K562 (cell line): ENCODE measurements around the gene OSBPL7. TPM values are rescaled to one million over a fixed set of nuclear protein-coding genes. Genes with fewer than 3 reads are reported as not detected.
A peak's percentile ranks its signal among the peaks of the same experiment; 100 is the strongest.

Experiments used
- BRD9 ChIP-seq: fragments of 450-650 bp; IDR thresholded peaks from 2 replicates; pipeline ENCODE4 v1.6.1; 2018; ENCODE audit warnings: low read depth; ENCODE audit not compliant: partially characterized antibody
- CC2D1A ChIP-seq: fragments of 450-650 bp; IDR thresholded peaks from 2 replicates; pipeline ENCODE4 v1.6.1; 2017; ENCODE audit warnings: mild to moderate bottlenecking
- CREM ChIP-seq: IDR thresholded peaks from 2 replicates; pipeline ENCODE4 v1.6.1; 2014; ENCODE audit warnings: antibody characterized with exemption, low read depth
- CSDE1 ChIP-seq, 2 experiments: fragments of 450-650 bp; IDR thresholded peaks; 2 replicates each; pipeline ENCODE4 v1.6.1; 2016; ENCODE audit warnings: mild to moderate bottlenecking in 1 of 2
- EGR1 ChIP-seq: fragments of 450-650 bp; conservative IDR thresholded peaks from 2 replicates; pipeline ENCODE4 v1.6.1; 2017; ENCODE audit warnings: mild to moderate bottlenecking
- ETS2 ChIP-seq: IDR thresholded peaks from 2 replicates; pipeline ENCODE4 v1.6.1; 2016; ENCODE audit warnings: borderline replicate concordance, missing genetic modification characterization, mild to moderate bottlenecking, moderate library complexity, missing compliant biosample characterization; ENCODE audit not compliant: poor library complexity, severe bottlenecking
- FOXJ2 ChIP-seq: fragments of 200-800 bp; sonication (Bioruptor generic); IDR thresholded peaks from 2 replicates; pipeline ENCODE4 v1.6.1; 2016; ENCODE audit warnings: missing genetic modification characterization, missing compliant biosample characterization
- HDAC3 ChIP-seq: fragments of 450-650 bp; IDR thresholded peaks from 2 replicates; pipeline ENCODE4 v1.6.1; 2018; ENCODE audit warnings: borderline replicate concordance, mild to moderate bottlenecking, moderate library complexity; ENCODE audit not compliant: partially characterized antibody
- KDM5B ChIP-seq: fragments of 200-600 bp; sonication (generic); IDR thresholded peaks from 2 replicates; pipeline ENCODE4 v1.6.1; 2012; ENCODE audit warnings: low read depth, mild to moderate bottlenecking, moderate library complexity, low read length, control low read depth, inconsistent platforms; ENCODE audit not compliant: insufficient replicate concordance
- LARP7 ChIP-seq: fragments of 450-650 bp; IDR thresholded peaks from 2 replicates; pipeline ENCODE4 v1.6.1; 2016
- PHF21A ChIP-seq: fragments of 450-650 bp; IDR thresholded peaks from 2 replicates; pipeline ENCODE4 v1.6.1; 2017; ENCODE audit warnings: low read depth, borderline replicate concordance
- RAD51 ChIP-seq: fragments of 450-650 bp; IDR thresholded peaks from 2 replicates; pipeline ENCODE4 v1.7.1; 2016; ENCODE audit warnings: low read depth, mild to moderate bottlenecking, borderline replicate concordance
- RBM14 ChIP-seq: fragments of 200-400 bp; formaldehyde crosslinking; IDR thresholded peaks from 2 replicates; pipeline ENCODE4 v1.6.1; 2018; ENCODE audit warnings: low read depth, mild to moderate bottlenecking, low read length, moderate library complexity, borderline replicate concordance; ENCODE audit not compliant: insufficient read depth
- TRIM28 ChIP-seq: fragments of 450-650 bp; IDR thresholded peaks from 2 replicates; pipeline ENCODE4 v1.6.1; 2017
- TSC22D4 ChIP-seq: fragments of 450-650 bp; IDR thresholded peaks from 2 replicates; pipeline ENCODE4 v1.6.1; 2016; ENCODE audit warnings: missing genetic modification characterization, missing biosample characterization, control low read depth
- U2AF2 ChIP-seq: fragments of 200-400 bp; formaldehyde crosslinking; optimal IDR thresholded peaks from 2 replicates; pipeline ENCODE3; 2017; ENCODE audit warnings: low read depth, mild to moderate bottlenecking, low read length
- ZBTB17 ChIP-seq: fragments of 450-650 bp; formaldehyde crosslinking; IDR thresholded peaks from 2 replicates; pipeline ENCODE4 v1.4.0; 2020; ENCODE audit warnings: mild to moderate bottlenecking
- ZNF232 ChIP-seq: sonication (generic); formaldehyde crosslinking; IDR thresholded peaks from 2 replicates; pipeline ENCODE4 v1.8.0; 2022; ENCODE audit warnings: mild to moderate bottlenecking, missing genetic modification reagents
- ZNF324 ChIP-seq: fragments of 250-450 bp; sonication (Bioruptor Pico); IDR thresholded peaks from 2 replicates; pipeline ENCODE4 v1.4.0; 2020; ENCODE audit warnings: mild to moderate bottlenecking
- ZNF436 ChIP-seq: fragments of 250-450, 450-650 bp; sonication (Bioruptor Pico); formaldehyde crosslinking; IDR thresholded peaks from 2 replicates; pipeline ENCODE4 v1.7.0; 2020; ENCODE audit warnings: mild to moderate bottlenecking
- ZNF717 ChIP-seq: fragments of 250-450 bp; sonication (Bioruptor Pico); IDR thresholded peaks from 2 replicates; pipeline ENCODE4 v1.5.0; 2021
- polyA plus RNA-seq, 8 experiments: library from polyadenylated mRNA; depleted of rRNA in 4 of 8; stranded (reverse) in 5 of 8; unstranded in 3 of 8; fragments of >200 nt; fragmentation: Nextera tagmentation in 2 of 8; fragmentation: Illumina TruSeq in 1 of 8; extraction: Ambion mirVana in 2 of 8; extraction: Trizol in 1 of 8; gene quantifications; 2 replicates each; pipeline versions ENCODE4 v1.2.1 to v1.2.3, GENCODE V29; 2011 to 2014; ENCODE audit warnings: inconsistent platforms in 1 of 8, missing spikeins in 1 of 8
- total RNA-seq, 7 experiments: library from RNA; depleted of rRNA in 6 of 7; stranded (reverse); fragments of >200 nt in 6 of 7; fragmentation: Illumina TruSeq in 2 of 7; extraction: Trizol in 2 of 7; gene quantifications; 2 replicates each; pipeline versions ENCODE4 v1.2.1 to v1.2.3, GENCODE V29; 2011 to 2021; ENCODE audit warnings: low replicate concordance in 1 of 7
- TF ChIP-seq, protein P1 (sequence below): fragments of 150-350 bp; IDR thresholded peaks from 2 replicates; pipeline ENCODE4 v1.6.1; 2014; ENCODE audit warnings: low read depth, mild to moderate bottlenecking, low read length, borderline replicate concordance
- TF ChIP-seq, protein P2 (sequence below), 2 experiments: fragments of 450-650 bp in 1 of 2; sonication (generic) in 1 of 2; formaldehyde crosslinking; conservative IDR thresholded peaks; 2 replicates each; pipeline versions ENCODE4 v1.4.0 to v1.8.1; 2020 to 2022; ENCODE audit warnings: mild to moderate bottlenecking in 1 of 2, missing genetic modification reagents in 1 of 2
- TF ChIP-seq, protein P3 (sequence below), 2 experiments: fragments of 450-650 bp; conservative IDR thresholded peaks; 2 replicates each; pipeline ENCODE4 v1.6.1; 2017; ENCODE audit warnings: mild to moderate bottlenecking in 2 of 2, moderate library complexity in 2 of 2

Gene OSBPL7
- total and polyA plus RNA-seq, 9 of the 15 experiments (the other 6 are each of a cell fraction or from before 2014, with no cell fraction given): 0.32 to 11.9 (median 5.8) TPM

DNA sequence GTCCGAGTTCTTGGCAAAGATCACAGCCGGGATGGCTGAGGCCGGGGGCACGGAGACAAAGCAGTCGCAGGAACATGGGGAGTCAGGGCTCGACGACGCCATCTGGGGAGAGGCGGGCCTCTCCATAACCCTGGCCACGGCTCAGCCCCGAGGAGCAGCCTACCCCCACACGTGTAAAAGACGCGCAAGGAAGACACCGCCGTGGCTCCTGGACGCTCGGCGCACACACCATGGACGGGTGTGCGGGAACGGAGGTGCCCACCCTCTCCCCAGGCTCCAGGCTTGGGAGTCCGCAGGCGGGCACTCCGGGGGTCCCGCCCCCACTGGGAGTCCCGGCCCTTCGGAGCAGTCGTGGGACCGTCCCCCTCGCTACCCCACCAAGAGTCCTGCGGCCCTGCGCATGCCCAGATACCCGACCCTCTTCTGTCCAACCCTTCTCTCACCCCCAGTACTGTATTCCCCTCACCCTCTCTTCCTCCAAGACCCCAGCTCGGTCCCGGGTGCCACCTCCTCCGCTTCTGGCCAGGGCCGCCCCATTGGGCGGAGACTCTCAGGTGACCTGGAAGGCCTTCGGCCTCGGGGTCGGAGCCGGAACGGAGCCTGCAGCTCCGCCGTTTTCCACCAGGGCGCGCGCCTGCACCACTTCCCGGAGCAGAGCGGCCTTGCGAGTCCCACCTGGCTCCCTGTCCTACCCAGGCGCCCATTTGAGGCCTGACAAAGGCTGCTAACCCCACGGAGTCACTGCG is 19.3 kb upstream of the OSBPL7 start, which contains the start of gene SCRN2 (continued):
- no peak for TF ChIP-seq ZNF232
- TF ChIP-seq, protein P1, sequence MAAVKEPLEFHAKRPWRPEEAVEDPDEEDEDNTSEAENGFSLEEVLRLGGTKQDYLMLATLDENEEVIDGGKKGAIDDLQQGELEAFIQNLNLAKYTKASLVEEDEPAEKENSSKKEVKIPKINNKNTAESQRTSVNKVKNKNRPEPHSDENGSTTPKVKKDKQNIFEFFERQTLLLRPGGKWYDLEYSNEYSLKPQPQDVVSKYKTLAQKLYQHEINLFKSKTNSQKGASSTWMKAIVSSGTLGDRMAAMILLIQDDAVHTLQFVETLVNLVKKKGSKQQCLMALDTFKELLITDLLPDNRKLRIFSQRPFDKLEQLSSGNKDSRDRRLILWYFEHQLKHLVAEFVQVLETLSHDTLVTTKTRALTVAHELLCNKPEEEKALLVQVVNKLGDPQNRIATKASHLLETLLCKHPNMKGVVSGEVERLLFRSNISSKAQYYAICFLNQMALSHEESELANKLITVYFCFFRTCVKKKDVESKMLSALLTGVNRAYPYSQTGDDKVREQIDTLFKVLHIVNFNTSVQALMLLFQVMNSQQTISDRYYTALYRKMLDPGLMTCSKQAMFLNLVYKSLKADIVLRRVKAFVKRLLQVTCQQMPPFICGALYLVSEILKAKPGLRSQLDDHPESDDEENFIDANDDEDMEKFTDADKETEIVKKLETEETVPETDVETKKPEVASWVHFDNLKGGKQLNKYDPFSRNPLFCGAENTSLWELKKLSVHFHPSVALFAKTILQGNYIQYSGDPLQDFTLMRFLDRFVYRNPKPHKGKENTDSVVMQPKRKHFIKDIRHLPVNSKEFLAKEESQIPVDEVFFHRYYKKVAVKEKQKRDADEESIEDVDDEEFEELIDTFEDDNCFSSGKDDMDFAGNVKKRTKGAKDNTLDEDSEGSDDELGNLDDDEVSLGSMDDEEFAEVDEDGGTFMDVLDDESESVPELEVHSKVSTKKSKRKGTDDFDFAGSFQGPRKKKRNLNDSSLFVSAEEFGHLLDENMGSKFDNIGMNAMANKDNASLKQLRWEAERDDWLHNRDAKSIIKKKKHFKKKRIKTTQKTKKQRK: no peak
- TF ChIP-seq TRIM28: no peak
- TF ChIP-seq ZNF436 (CRISPR knock-in tag): no peak
- TF ChIP-seq ZNF324: no peak
- no peak for TF ChIP-seq ZNF717 (CRISPR knock-in tag)
- TF ChIP-seq CREM: peak; percentile 54
- no peak for TF ChIP-seq RBM14
- peak; percentile 59 for TF ChIP-seq BRD9
- TF ChIP-seq U2AF2: no peak
- TF ChIP-seq RAD51: peak; percentile 51; the same call in 1 of the 2 replicates
- no peak for TF ChIP-seq HDAC3
- peak; percentile 83 for TF ChIP-seq CC2D1A
- TF ChIP-seq, protein P2, sequence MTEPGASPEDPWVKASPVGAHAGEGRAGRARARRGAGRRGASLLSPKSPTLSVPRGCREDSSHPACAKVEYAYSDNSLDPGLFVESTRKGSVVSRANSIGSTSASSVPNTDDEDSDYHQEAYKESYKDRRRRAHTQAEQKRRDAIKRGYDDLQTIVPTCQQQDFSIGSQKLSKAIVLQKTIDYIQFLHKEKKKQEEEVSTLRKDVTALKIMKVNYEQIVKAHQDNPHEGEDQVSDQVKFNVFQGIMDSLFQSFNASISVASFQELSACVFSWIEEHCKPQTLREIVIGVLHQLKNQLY (CRISPR knock-in tag; conservative IDR thresholded peaks at IDR 0.05): no peak
- TF ChIP-seq EGR1: peak; percentile 69
- TF ChIP-seq KDM5B: no peak
- TF ChIP-seq TSC22D4 (tag): no peak
- TF ChIP-seq ETS2 (tag): no peak
- no peak for TF ChIP-seq PHF21A
- TF ChIP-seq CSDE1 (IDR thresholded peaks at IDR 0.05): no peak
- 0 out of 2 replicates have a peak, but pooled peaks have one; percentile 13 for TF ChIP-seq ZBTB17 (CRISPR knock-in tag)
- no peak for TF ChIP-seq LARP7
- TF ChIP-seq FOXJ2 (tag): no peak
- TF ChIP-seq, protein P3, sequence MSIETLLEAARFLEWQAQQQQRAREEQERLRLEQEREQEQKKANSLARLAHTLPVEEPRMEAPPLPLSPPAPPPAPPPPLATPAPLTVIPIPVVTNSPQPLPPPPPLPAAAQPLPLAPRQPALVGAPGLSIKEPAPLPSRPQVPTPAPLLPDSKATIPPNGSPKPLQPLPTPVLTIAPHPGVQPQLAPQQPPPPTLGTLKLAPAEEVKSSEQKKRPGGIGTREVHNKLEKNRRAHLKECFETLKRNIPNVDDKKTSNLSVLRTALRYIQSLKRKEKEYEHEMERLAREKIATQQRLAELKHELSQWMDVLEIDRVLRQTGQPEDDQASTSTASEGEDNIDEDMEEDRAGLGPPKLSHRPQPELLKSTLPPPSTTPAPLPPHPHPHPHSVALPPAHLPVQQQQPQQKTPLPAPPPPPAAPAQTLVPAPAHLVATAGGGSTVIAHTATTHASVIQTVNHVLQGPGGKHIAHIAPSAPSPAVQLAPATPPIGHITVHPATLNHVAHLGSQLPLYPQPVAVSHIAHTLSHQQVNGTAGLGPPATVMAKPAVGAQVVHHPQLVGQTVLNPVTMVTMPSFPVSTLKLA (conservative IDR thresholded peaks at IDR 0.05): peak in 1 of 2 experiments; percentile 79
